ENCODE measurements around the gene ZSCAN10. TPM values are rescaled to one million over a fixed set of nuclear protein-coding genes. Genes with fewer than 3 reads are reported as not detected.

ZSCAN10 gene
- total and polyA plus RNA-seq, 2 of the 13 experiments (the other 11 are each of a cell fraction or from before 2014, with no cell fraction given) = not detected

- TF ChIP-seq PLSCR1 (CRISPR knock-in tag; IDR thresholded peaks at IDR 0.05; ENCODE audit: borderline replicate concordance) (no peak), FOXC1 (CRISPR knock-in tag; IDR thresholded peaks at IDR 0.05; ENCODE audit: borderline replicate concordance) (peak; percentile 30; the same call in 1 of the 2 replicates), IKZF1 (IDR thresholded peaks at IDR 0.05) (no peak), KIAA2018 (CRISPR knock-in tag; IDR thresholded peaks at IDR 0.05; ENCODE audit: borderline replicate concordance) (no peak), ZNF12 (CRISPR knock-in tag; IDR thresholded peaks at IDR 0.05) (peak; percentile 71; the same call in 1 of the 2 replicates), ZNF737 (CRISPR knock-in tag; IDR thresholded peaks at IDR 0.05; ENCODE audit: borderline replicate concordance) (no peak), FIP1L1 (IDR thresholded peaks at IDR 0.05; ENCODE audit: borderline replicate concordance, insufficient read depth, low read depth, low read length) (no peak), ZNF644 (CRISPR knock-in tag; IDR thresholded peaks at IDR 0.05; ENCODE audit: low read depth) (no peak), GTF3A (CRISPR knock-in tag; conservative IDR thresholded peaks at IDR 0.05) (no peak), SOX6 (IDR thresholded peaks at IDR 0.05) (no peak), SOX6 (CRISPR knock-in tag; IDR thresholded peaks at IDR 0.05) (peak; percentile 18; the same call in 1 of the 2 replicates), ZBTB26 (CRISPR knock-in tag; IDR thresholded peaks at IDR 0.05; ENCODE audit: borderline replicate concordance) (peak; percentile 59; the same call in 1 of the 2 replicates), TP53 (CRISPR knock-in tag; conservative IDR thresholded peaks at IDR 0.05) (no peak), MEF2D (CRISPR knock-in tag; IDR thresholded peaks at IDR 0.05) (peak; percentile 74), ZFY (CRISPR knock-in tag; IDR thresholded peaks at IDR 0.05) (peak; percentile 79), ZNF747 (CRISPR knock-in tag; IDR thresholded peaks at IDR 0.05; ENCODE audit: borderline replicate concordance) (no peak), ZNF761 (CRISPR knock-in tag; conservative IDR thresholded peaks at IDR 0.05) (0 out of 2 replicates have a peak, but pooled peaks have one; percentile 46), ZNF878 (CRISPR knock-in tag; IDR thresholded peaks at IDR 0.05) (no peak), ZNF484 (CRISPR knock-in tag; IDR thresholded peaks at IDR 0.05; ENCODE audit: borderline replicate concordance, low read depth) (no peak), RBM22 (optimal IDR thresholded peaks at IDR 0.05; ENCODE audit: low read length) (no peak)
Measured at GRCh38 chr16:3112058-3112880, 13.2 kb upstream of the ZSCAN10 start, which contains the start of gene ZNF205 (continued).
